K562 (cell line): ENCODE measurements around the gene PCDH1. TPM values are rescaled to one million over a fixed set of nuclear protein-coding genes. Genes with fewer than 3 reads are reported as not detected.

Experiments
- CAMTA2 ChIP-seq: fragments of 250-450 bp; sonication (Bioruptor Pico); conservative IDR thresholded peaks from 2 replicates; pipeline ENCODE4 v1.5.1; 2022
- EHMT2 ChIP-seq: fragments of 450-650 bp; IDR thresholded peaks from 2 replicates; pipeline ENCODE4 v1.6.1; 2018; ENCODE audit warnings: antibody characterized with exemption
- GATAD2A ChIP-seq: fragments of 450-650 bp; IDR thresholded peaks from 2 replicates; pipeline ENCODE4 v1.6.1; 2017
- HOXB6 ChIP-seq: fragments of 250-450 bp; sonication (Bioruptor Pico); IDR thresholded peaks from 2 replicates; pipeline ENCODE4 v1.5.1; 2022; ENCODE audit warnings: mild to moderate bottlenecking, borderline replicate concordance
- PYGO2 ChIP-seq: fragments of 450-650 bp; IDR thresholded peaks from 2 replicates; pipeline ENCODE4 v1.6.1; 2016; ENCODE audit warnings: mild to moderate bottlenecking, missing genetic modification characterization, moderate library complexity, missing compliant biosample characterization
- RAD51 ChIP-seq: fragments of 450-650 bp; IDR thresholded peaks from 2 replicates; pipeline ENCODE4 v1.7.1; 2016; ENCODE audit warnings: low read depth, mild to moderate bottlenecking, borderline replicate concordance
- RBM15 ChIP-seq: fragments of 200-400 bp; formaldehyde crosslinking; IDR thresholded peaks from 2 replicates; pipeline ENCODE4 v1.6.1; 2018; ENCODE audit warnings: mild to moderate bottlenecking, low read length, moderate library complexity; ENCODE audit not compliant: insufficient read depth
- TAF1 ChIP-seq: IDR thresholded peaks from 2 replicates; pipeline ENCODE4 v1.6.1; 2011; ENCODE audit warnings: mild to moderate bottlenecking, low read length, moderate library complexity; ENCODE audit not compliant: insufficient read depth, control insufficient read depth, severe bottlenecking; ENCODE audit errors: extremely low read depth
- TCF3 ChIP-seq: sonication (generic); formaldehyde crosslinking; IDR thresholded peaks from 2 replicates; pipeline ENCODE4 v1.4.0; 2020; ENCODE audit warnings: mild to moderate bottlenecking, missing genetic modification reagents
- ZC3H11A ChIP-seq: IDR thresholded peaks from 2 replicates; pipeline ENCODE4 v1.6.1; 2012; ENCODE audit warnings: low read depth, low read length, improper control_type of control experiment
- ZKSCAN8 ChIP-seq: fragments of 200-800 bp; sonication (Bioruptor generic); IDR thresholded peaks from 2 replicates; pipeline ENCODE4 v1.6.1; 2016; ENCODE audit warnings: missing genetic modification characterization, missing compliant biosample characterization
- ZNF444 ChIP-seq: fragments of 250-450 bp; sonication (Bioruptor Pico); IDR thresholded peaks from 2 replicates; pipeline ENCODE4 v1.4.0; 2020; ENCODE audit warnings: mild to moderate bottlenecking, moderate library complexity
- polyA plus RNA-seq, 8 experiments: library from polyadenylated mRNA; depleted of rRNA in 4 of 8; stranded (reverse) in 5 of 8; unstranded in 3 of 8; fragments of >200 nt; fragmentation: Nextera tagmentation in 2 of 8; fragmentation: Illumina TruSeq in 1 of 8; extraction: Ambion mirVana in 2 of 8; extraction: Trizol in 1 of 8; gene quantifications; 2 replicates each; pipeline versions ENCODE4 v1.2.1 to v1.2.3, GENCODE V29; 2011 to 2014; ENCODE audit warnings: inconsistent platforms in 1 of 8, missing spikeins in 1 of 8
- total RNA-seq, 7 experiments: library from RNA; depleted of rRNA in 6 of 7; stranded (reverse); fragments of >200 nt in 6 of 7; fragmentation: Illumina TruSeq in 2 of 7; extraction: Trizol in 2 of 7; gene quantifications; 2 replicates each; pipeline versions ENCODE4 v1.2.1 to v1.2.3, GENCODE V29; 2011 to 2021; ENCODE audit warnings: low replicate concordance in 1 of 7
- TF ChIP-seq, protein P1 (sequence below), 2 experiments: fragments of 450-650 bp in 1 of 2; sonication (generic) in 1 of 2; formaldehyde crosslinking in 1 of 2; IDR thresholded peaks; 2 replicates each; pipeline versions ENCODE4 v1.7.1 to v1.9.0; 2016 to 2022; ENCODE audit warnings: inconsistent platforms in 1 of 2, mild to moderate bottlenecking in 1 of 2, missing genetic modification reagents in 1 of 2
- TF ChIP-seq, protein P2 (sequence below): sonication (generic); formaldehyde crosslinking; IDR thresholded peaks from 2 replicates; pipeline ENCODE4 v1.8.0; 2022; ENCODE audit warnings: mild to moderate bottlenecking, missing genetic modification reagents
- TF ChIP-seq, protein P3 (sequence below): sonication (generic); formaldehyde crosslinking; IDR thresholded peaks from 2 replicates; pipeline ENCODE4 v1.9.0; 2022; ENCODE audit warnings: mild to moderate bottlenecking, missing genetic modification reagents
- TF ChIP-seq, protein P4 (sequence below): fragments of 450-650 bp; formaldehyde crosslinking; conservative IDR thresholded peaks from 2 replicates; pipeline ENCODE4 v1.4.0; 2022; ENCODE audit warnings: mild to moderate bottlenecking, missing genetic modification characterization

The PCDH1 gene
- total and polyA plus RNA-seq, 9 of the 15 experiments (the other 6 are each of a cell fraction or from before 2014, with no cell fraction given): 0.11 to 3.6 (median 1.9) TPM; not detected in 1

DNA sequence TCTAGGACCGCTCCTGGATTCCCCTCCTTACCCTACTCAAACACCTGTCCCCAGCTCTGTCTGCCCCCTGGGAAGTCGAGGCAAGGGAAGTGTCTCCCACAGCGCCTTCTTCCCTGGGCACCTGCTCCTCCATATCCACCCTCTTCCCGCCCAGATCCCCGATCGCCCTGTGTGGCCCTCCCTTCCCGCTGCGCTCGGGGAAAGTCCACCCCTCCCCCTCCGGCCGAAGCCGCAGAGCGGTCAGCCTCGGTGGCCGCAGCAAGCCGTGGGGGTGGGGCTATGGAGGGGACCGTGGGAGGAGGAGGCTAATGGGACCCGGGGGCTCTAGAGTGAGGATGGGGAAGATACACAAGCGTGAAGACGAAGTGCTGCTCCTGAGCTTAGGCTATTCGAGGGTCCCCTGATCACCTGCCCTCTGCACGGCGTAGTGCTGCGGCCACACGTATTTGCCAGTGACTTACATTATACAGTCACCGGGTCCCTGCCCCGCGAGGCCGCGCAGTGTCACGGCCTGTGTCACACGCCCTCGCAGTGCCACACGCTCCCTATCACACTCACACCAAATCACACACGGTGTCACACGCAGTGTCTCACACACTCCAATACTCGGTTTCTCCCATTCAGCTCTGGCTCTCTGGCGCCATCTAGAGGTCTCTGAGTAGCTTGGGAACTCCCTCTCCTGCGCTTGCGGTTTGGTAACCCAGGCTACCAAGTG is 658 bp upstream of the PCDH1 start (continued):
- TF ChIP-seq RBM15 (no peak), ZC3H11A (no peak), HOXB6 (CRISPR knock-in tag) (no peak), GATAD2A (no peak; the same call in 1 of the 2 replicates), RAD51 (0 out of 2 replicates have a peak, but pooled peaks have one; percentile 36), TCF3 (peak; percentile 34; the same call in 1 of the 2 replicates), ZKSCAN8 (CRISPR knock-in tag) (no peak), CAMTA2 (CRISPR knock-in tag) (no peak), EHMT2 (no peak), ZNF444 (CRISPR knock-in tag) (no peak), TAF1 (no peak), PYGO2 (tag) (no peak)
- TF ChIP-seq, protein P1, sequence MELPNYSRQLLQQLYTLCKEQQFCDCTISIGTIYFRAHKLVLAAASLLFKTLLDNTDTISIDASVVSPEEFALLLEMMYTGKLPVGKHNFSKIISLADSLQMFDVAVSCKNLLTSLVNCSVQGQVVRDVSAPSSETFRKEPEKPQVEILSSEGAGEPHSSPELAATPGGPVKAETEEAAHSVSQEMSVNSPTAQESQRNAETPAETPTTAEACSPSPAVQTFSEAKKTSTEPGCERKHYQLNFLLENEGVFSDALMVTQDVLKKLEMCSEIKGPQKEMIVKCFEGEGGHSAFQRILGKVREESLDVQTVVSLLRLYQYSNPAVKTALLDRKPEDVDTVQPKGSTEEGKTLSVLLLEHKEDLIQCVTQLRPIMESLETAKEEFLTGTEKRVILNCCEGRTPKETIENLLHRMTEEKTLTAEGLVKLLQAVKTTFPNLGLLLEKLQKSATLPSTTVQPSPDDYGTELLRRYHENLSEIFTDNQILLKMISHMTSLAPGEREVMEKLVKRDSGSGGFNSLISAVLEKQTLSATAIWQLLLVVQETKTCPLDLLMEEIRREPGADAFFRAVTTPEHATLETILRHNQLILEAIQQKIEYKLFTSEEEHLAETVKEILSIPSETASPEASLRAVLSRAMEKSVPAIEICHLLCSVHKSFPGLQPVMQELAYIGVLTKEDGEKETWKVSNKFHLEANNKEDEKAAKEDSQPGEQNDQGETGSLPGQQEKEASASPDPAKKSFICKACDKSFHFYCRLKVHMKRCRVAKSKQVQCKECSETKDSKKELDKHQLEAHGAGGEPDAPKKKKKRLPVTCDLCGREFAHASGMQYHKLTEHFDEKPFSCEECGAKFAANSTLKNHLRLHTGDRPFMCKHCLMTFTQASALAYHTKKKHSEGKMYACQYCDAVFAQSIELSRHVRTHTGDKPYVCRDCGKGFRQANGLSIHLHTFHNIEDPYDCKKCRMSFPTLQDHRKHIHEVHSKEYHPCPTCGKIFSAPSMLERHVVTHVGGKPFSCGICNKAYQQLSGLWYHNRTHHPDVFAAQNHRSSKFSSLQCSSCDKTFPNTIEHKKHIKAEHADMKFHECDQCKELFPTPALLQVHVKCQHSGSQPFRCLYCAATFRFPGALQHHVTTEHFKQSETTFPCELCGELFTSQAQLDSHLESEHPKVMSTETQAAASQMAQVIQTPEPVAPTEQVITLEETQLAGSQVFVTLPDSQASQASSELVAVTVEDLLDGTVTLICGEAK (IDR thresholded peaks at IDR 0.05): no peak
- TF ChIP-seq, protein P1 (CRISPR knock-in tag; IDR thresholded peaks at IDR 0.05): no peak
- TF ChIP-seq, protein P2, sequence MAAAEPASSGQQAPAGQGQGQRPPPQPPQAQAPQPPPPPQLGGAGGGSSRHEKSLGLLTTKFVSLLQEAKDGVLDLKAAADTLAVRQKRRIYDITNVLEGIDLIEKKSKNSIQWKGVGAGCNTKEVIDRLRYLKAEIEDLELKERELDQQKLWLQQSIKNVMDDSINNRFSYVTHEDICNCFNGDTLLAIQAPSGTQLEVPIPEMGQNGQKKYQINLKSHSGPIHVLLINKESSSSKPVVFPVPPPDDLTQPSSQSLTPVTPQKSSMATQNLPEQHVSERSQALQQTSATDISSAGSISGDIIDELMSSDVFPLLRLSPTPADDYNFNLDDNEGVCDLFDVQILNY (CRISPR knock-in tag): no peak
- TF ChIP-seq, protein P3, sequence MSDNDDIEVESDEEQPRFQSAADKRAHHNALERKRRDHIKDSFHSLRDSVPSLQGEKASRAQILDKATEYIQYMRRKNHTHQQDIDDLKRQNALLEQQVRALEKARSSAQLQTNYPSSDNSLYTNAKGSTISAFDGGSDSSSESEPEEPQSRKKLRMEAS (CRISPR knock-in tag): peak; percentile 40; the same call in 1 of the 2 replicates
- TF ChIP-seq, protein P4, sequence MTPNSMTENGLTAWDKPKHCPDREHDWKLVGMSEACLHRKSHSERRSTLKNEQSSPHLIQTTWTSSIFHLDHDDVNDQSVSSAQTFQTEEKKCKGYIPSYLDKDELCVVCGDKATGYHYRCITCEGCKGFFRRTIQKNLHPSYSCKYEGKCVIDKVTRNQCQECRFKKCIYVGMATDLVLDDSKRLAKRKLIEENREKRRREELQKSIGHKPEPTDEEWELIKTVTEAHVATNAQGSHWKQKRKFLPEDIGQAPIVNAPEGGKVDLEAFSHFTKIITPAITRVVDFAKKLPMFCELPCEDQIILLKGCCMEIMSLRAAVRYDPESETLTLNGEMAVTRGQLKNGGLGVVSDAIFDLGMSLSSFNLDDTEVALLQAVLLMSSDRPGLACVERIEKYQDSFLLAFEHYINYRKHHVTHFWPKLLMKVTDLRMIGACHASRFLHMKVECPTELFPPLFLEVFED (CRISPR knock-in tag): no peak
